Tongue (tissue), 2 donors: ENCODE results near the gene SUCLG2. TPM values are rescaled to one million over a fixed set of nuclear protein-coding genes. Genes with fewer than 3 reads are reported as not detected.

Experiments used
- DNase-seq: peaks from one replicate; pipeline ENCODE4 v3.0.0-alpha.2; 2015
- total RNA-seq: library from RNA; depleted of rRNA; stranded (reverse); fragments of >200 nt; gene quantifications from one replicate; pipeline ENCODE4 v1.2.3, GENCODE V29; 2014

The SUCLG2 gene
- total RNA-seq, 1 donor from 2014 or later: 56.4 TPM

DNA sequence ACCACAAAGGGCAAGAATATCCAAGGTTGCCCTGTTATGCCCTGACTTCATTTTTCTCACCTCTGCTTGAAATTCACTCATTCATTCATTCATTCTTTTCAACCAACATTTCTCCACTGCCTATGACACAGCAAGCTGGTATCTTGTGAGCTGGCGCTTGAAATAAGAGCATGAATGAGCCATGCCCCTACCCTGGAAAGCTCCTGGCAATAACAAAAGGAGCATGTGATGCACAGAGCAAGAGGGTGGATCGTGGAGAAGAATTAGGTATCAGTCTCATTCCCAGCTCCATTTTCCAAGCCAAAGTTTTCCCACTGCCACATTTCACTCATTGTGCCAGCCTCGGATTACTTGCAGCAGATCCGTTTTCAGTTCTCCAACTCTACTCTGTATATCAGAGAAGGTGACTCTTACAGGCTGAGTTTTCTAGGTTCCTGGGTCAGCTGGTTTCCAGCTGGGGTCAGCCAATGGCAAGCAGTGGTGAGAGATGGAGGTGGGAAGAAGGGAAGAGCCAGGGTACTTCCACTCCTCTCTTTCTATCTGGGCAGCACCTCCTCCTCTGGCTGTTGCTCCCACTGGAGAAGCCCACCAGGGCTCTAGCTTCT, 144.8 kb downstream of the SUCLG2 start:
- DNase-seq: no peak

DNA sequence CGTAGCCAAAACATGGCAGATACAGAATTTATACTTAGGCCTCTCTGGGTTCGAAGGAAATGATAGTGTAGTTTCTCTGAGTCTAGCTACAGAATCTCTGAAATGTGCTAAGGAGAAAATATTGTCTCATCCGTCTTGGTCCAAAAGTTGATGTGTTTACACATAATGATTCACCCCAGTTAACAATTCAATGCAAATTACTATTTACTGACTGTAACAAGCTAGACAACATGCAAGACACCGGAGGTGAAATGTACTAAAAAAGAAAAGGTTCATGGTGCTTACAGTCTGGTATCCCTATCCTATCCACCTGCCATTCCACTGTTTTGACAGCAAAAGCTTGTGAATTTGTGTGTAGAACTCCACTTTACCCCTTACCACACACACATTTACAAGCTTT, 146.8 kb downstream of the SUCLG2 start:
- no peak for DNase-seq

GRCh38 chr3:67500709-67501108, 153.7 kb downstream of the SUCLG2 start:
- DNase-seq: no peak

DNA sequence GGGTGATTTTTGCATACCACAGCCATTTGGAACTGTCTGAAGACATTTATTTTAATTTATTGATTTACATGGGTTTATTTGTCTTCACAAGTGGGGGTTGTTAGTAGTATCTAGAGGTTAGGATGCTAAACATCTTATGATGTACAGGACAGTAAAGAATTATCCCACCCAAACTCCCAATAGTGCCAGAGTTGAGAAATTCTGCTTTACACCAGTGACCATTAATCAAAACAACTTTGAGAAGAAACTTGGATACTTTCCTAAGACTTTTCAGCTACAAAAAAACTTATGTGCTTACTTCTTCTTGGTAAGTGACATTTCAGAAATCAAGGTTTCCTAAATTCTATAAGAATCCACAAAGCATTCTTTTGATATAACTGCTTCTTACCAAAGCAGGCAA, 156.7 kb downstream of the SUCLG2 start:
- DNase-seq: no peak

GRCh38 chr3:67495751-67496150, 158.7 kb downstream of the SUCLG2 start:
- DNase-seq: no peak

- no peak for DNase-seq
Measured at GRCh38 chr3:67493808-67494207, 160.6 kb downstream of the SUCLG2 start.

DNA sequence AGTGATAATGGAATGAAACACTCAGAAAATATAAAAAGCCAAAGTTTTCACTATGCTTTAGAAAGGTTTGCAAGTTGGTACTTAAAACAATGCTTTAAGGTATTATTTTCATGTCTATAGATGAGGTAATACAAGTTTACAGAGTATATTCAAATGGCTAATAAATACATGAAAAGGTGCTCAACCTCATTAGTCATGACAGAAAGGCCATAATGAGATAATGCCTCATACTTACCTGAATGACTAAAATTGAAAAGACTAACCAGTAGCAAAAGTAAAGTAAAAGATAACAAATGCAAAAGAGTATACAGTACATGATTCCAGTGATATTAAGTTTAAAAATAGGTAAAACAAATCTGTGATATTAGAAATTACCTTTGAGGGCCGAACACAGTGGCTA, 163.8 kb downstream of the SUCLG2 start:
- no peak for DNase-seq

DNA sequence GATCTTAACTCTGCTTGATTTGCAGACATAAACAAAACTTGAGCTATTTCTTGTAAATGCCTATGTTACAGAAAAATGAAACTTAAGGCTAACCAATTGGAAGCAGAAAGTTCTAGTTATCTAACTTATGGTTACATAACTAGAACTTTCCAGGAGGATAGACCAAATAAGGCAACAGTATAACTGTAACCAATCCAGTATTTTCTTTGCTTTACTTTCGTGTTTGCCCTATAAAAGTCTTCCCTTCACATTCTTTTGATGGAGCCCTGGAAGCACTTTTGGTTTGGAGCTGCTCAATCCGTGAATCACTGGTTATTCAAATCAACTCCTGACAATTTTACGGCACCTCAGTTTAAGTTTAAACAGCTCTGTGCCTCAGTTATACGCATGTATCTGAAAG, 164.6 kb downstream of the SUCLG2 start:
- no peak for DNase-seq

DNA sequence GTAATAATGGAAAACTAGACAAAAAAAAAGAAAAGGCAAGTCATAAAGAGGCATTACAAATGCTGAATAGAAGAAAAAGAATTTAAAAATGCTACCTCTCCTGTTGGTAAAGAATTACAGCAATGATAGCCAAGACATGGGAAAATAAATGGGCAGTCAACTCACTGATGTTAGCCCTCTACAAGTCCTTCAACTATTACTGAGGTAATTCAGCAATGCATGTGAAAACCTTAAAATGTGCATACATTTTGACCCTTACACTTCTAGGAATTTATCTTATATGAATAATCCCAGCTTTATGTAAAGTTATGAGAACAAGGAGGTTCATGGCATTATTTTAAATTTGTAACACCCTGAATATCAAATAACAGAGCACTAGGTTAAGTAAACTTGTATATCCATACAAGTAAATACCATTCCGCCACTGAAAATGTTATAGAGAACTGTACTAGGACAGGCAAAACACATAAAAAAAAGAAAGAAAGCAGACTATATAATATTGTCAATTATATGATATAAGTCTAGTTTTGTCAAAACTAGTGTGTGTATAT, 166.8 kb downstream of the SUCLG2 start:
- no peak for DNase-seq

- DNase-seq: no peak
Measured at GRCh38 chr3:67486883-67487282, 167.5 kb downstream of the SUCLG2 start.

- no peak for DNase-seq
Measured at GRCh38 chr3:67484085-67484484, 170.3 kb downstream of the SUCLG2 start.

DNA sequence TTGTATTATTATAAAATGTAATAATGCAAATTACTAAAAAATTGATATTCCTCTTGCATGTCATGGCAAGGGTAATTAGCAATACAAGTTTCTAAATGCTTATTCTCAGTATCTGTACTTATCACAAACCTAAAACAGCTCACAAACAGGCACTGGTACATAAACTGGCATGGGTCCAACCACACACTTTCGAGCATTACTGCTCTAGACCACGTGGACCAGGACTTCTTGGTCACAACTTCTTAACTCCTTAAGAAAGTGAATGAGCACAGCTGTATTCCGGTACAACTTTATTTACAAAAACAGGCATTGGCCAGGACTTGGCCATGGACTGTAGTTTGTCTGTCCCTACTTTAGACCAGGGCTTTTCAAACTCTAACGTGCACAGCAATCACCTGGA, 173.3 kb downstream of the SUCLG2 start:
- DNase-seq: no peak

DNA sequence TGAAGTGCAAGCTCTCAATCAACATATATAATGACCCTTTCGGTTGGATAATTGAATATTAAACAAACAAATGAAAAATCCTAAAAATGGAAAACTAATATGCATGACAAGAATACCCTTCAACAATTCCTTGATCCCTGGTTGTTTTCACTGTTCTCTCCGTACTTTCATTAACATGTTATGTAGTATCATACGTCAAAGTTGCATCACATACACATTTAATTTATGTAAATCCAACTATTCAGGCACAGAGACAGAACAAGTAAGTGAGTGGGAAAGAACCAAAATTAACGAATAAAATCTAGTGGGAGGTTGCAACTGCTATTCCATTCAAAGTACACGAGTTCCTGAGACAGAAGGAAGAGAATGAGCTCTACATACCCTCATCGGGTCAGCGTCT, 176.0 kb downstream of the SUCLG2 start:
- DNase-seq: no peak

GRCh38 chr3:67474311-67474710, 180.1 kb downstream of the SUCLG2 start:
- no peak for DNase-seq

GRCh38 chr3:67472674-67473201, 181.7 kb downstream of the SUCLG2 start:
- no peak for DNase-seq

DNA sequence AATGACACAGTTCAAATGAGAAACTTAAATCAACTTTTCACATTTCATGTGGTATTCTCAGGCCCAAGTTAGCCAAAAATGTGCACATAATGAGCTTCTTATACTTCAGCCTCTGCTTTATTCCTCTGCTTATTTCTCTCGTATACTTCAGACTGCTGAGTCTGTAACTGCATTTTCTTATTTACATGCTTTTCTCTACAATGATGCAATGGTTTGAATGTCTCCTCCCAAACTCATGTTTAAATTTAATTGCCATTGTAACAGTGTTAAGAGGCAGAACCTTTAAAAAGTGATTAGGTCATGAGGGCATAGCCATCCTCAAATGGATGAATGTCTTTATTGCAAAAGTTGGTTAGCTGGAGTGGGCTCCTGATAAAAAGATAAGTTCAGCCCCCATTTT, 184.2 kb downstream of the SUCLG2 start:
- DNase-seq: no peak

DNA sequence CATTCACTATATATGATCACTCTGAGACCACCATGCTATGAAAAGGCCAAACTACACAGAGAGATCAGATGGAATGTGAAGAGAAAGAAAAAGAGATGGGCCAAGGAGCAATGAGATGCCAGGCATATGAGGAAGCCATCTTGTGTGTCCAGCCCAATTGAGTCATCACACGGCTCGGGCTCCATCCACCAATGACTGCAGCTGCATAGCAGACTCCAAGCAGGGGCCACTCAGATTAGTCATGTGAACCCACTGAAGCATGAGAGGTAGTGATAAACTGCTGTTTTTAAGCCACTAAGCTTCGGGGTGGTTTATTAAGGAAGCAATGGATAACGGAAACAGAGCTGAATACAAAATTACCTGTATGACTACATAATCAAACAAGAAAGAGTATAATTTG, 185.9 kb downstream of the SUCLG2 start:
- no peak for DNase-seq

GRCh38 chr3:67463656-67464055, 190.8 kb downstream of the SUCLG2 start:
- DNase-seq: no peak

DNA sequence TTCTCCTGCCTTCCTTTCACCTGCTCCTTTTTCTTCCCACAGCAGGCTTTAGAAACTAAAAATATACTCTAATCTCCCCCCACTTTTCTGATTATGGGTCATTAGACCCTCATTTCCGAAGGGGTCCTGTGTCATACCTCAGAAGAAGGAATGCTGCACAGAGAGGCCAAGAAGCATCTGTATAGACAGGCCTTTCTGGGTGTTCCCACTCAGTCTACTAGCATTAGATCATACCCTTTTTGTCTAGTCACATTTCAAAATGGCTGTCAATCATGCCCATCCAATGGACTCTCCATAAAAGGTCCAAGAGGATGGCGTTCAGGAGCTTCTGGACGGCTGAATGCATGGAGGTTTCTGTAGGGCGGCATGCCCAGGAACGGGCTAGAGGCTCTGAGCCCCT, 192.2 kb downstream of the SUCLG2 start:
- no peak for DNase-seq

DNA sequence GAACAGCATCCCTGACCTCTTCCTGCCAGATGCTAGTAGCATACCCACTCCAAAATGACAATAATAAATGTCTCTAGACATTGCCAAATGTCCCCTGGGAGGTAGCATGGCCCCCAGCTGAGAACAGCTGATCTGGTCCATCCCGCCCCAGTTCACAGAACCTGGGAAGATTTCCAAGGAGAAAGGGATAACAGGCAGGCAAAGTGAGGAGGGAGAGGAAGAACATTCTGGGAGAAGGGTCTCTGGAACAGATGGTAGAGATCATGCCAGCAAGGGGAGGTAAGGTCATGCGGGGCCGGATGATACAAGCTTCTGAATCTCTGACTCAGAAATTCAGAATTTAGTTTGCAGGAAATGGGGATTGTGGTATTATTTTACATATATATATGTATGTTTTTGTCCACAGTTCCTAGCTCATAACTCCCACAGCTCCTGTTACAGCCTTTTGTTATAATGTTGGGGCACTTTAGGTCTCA, 192.7 kb downstream of the SUCLG2 start:
- DNase-seq: peak; percentile 11

DNA sequence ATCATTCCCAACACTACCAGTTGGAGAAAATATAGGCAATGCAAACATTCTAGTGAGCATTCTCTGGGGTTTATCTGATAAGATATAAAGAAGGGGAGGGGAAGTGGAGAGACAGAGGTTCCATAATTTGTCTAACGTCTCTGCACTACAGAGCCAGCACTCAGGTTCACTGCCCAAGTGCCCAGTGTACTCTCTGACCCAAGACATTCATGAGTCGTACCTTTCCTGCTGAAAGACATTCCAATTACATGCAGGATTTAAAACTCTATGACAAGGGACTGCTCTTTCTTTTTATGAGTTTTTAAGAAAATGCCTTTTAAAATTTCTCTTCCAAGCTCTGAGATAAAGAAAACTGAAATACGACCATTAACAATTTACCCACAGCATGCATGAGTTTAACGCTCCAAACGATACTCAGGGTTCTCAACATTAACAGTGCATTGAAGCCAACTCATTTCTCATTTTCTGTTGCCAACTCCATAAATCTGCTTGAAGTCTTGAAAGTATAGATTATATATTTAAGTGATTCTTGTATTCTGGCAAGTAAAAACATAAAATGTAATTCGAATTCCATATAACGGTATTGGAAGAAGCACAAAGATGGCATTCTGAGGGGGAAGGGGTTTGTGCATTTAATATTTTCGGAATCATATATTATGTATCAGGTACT, 193.4 kb downstream of the SUCLG2 start:
- DNase-seq: no peak

GRCh38 chr3:67459796-67460195, 194.6 kb downstream of the SUCLG2 start:
- no peak for DNase-seq

DNA sequence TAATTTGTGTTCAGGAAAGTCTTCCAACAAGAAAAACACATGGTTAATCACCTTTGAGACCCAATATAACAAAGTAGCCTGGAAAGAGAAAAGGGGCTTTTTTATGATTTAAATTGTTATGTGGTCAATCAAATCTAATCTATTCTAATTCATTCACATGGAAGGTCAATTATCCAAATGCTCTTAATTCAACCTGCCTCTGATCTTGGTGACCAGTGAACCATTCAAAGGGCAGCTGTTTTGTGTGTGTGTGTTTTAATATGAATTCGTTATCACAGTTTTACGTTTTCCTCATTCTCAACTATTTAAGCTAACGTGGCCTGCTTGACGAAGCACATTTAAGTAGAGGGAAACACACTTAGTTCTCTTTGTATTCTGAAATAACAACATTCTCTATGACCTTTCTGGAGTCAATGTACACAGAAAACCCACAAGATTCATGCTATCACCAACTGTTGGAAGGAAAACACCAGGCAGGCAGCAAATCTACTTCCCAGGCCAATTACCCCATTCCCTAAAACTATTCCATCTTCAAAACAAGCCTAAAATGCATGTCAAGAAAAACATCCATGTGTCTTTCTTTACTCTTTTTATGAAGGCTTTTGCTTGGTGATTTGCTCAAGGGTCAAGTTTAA, 195.4 kb downstream of the SUCLG2 start:
- no peak for DNase-seq
